Measurements from ENCODE around the gene CCL20. TPM values are rescaled to one million over a fixed set of nuclear protein-coding genes. Genes with fewer than 3 reads are reported as not detected.

The CCL20 gene
- total and polyA plus RNA-seq, 2 of the 8 experiments (the other 6 are each of a cell fraction or from before 2014, with no cell fraction given), result not detected

GRCh38 chr2:227860221-227860641 is 46.6 kb downstream of the CCL20 start (continued):
- TF ChIP-seq, protein P1, sequence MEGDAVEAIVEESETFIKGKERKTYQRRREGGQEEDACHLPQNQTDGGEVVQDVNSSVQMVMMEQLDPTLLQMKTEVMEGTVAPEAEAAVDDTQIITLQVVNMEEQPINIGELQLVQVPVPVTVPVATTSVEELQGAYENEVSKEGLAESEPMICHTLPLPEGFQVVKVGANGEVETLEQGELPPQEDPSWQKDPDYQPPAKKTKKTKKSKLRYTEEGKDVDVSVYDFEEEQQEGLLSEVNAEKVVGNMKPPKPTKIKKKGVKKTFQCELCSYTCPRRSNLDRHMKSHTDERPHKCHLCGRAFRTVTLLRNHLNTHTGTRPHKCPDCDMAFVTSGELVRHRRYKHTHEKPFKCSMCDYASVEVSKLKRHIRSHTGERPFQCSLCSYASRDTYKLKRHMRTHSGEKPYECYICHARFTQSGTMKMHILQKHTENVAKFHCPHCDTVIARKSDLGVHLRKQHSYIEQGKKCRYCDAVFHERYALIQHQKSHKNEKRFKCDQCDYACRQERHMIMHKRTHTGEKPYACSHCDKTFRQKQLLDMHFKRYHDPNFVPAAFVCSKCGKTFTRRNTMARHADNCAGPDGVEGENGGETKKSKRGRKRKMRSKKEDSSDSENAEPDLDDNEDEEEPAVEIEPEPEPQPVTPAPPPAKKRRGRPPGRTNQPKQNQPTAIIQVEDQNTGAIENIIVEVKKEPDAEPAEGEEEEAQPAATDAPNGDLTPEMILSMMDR (IDR thresholded peaks at IDR 0.05; ENCODE audit: control extremely low read depth in 1 of 3, insufficient read depth in 1 of 3, low read depth in 1 of 3, low read length in 3 of 3), result no peak
- no peak for TF ChIP-seq RBBP5 (IDR thresholded peaks at IDR 0.05; ENCODE audit: borderline replicate concordance, low read depth, low read length)
- no peak for TF ChIP-seq RAD21 (IDR thresholded peaks at IDR 0.05 in 1 of 2, conservative IDR thresholded peaks at IDR 0.05 in 1 of 2; ENCODE audit: low read depth in 2 of 2, low read length in 2 of 2)
- no peak for TF ChIP-seq JUN (IDR thresholded peaks at IDR 0.05; ENCODE audit: low read depth, low read length)

Data from H1 (cell line).